ENCODE measurements around the gene PRKCE.
A peak's percentile ranks its signal among the peaks of the same experiment; 100 is the strongest.

Gene PRKCE

GRCh38 chr2:45980161-45980865 is 328.8 kb downstream of the PRKCE start:
- no peak for DNase-seq

- no peak for DNase-seq
These were observed 330.0 kb downstream of the PRKCE start for GRCh38 chr2:45981384-45981930.

DNA sequence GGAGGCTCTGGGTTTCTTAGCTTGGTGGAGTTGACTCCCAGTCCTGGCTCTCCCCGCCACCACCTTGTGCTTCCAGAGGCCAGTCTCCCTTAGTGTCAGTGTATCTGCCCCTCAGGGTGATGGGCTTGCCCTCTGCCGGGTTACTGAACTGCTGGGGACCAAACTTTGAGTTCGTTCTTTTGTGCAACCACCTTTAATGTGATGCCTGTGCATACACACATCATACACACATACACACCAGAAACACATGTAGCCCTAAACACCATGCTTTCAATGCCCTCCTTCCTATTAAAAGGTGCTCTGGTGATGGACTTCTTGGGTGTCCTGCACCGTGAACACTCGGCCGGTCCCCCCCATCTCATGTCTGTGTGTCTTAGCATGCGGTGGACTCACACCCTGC is 330.6 kb downstream of the PRKCE start:
- DNase-seq: no peak

DNA sequence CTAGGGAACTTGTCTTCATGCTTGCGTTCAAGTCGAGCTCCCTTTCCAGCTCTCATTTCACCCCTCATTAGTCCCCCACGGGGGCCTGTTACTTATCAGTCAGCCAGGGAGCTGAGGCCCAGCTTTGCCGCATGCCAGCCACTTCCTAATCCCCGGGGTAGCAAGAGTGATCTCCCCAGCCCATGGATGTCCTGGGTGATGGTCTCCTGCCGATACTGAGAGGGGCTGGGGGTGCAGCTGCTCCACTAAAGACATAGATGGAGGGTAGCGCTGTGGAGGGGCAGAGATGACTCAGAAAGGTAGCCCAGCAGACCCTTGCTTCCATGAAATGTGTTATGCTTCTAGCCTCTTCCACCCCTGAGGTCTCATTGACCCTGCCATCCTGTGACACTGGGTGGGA is 331.7 kb downstream of the PRKCE start:
- DNase-seq: no peak

- no peak for DNase-seq
These were observed 332.9 kb downstream of the PRKCE start for GRCh38 chr2:45984366-45984765.

DNA sequence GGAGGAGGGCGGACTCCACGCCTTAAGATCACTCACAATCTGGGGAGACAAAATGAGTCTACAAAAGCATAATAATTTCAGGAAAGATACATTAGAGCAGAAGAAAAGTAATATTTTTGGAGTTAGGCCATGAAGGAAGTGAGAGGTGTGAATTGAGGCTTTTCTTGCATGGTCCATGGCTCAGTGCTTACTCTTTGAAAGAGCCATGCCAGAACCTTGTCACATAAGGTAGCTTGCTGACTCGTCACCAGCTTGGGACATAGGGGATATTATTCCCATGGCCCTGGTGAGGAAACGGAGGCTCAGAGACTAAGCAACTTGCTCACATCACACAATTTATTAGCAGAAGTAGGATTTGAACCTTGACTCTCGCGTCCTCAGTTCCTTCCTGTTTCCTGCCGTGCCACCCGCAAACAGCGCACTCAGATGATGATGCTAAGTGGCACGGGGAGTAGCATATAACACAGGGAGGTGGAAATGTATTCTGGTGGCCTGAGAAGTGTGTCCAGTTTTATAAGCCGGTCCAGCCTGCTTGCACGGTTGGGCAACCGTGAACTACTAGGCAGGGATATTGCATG is 333.5 kb downstream of the PRKCE start:
- DNase-seq: no peak

- DNase-seq: no peak
These were observed 335.0 kb downstream of the PRKCE start for GRCh38 chr2:45986509-45986908.

GRCh38 chr2:45987856-45988255 is 336.4 kb downstream of the PRKCE start:
- DNase-seq: no peak

- no peak for DNase-seq
These were observed 337.4 kb downstream of the PRKCE start for GRCh38 chr2:45988879-45989278.

- no peak for DNase-seq
These were observed 338.7 kb downstream of the PRKCE start for GRCh38 chr2:45990131-45990530.

DNA sequence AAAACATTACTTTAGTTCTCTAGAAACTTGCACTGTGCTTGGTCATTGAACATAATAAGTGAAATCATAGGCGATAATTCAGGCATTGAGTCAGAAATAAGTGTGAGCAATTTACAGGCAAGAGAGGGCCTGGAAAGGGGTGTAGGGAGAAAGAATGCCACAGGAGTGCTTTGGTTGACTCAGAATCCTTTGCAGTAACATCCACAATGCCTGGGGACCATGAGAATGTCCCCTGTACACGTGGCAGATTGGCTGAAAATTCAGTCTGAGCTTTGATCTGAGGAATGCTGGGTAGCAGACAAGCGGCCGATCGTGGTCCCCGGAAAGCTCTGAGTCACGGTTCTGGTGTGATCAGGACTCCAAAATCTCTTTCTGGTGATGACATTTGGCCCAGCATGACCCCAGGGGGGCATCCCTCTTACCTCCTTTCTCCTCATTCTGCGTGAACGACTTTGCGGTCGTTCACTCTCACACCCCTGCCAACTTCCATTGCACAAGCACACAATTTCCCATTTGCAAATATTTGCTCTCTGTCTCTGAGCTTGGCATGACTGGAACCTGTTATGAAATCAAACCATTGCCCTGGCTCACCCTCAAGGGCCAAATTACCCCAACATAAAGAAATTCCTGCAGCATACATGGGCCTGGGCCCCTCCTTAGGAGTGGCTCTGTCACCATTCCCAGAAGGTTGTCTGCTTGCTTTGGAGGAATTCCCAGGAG is 340.7 kb downstream of the PRKCE start:
- DNase-seq: no peak

GRCh38 chr2:45992741-45993475 is 341.4 kb downstream of the PRKCE start:
- no peak for DNase-seq

DNA sequence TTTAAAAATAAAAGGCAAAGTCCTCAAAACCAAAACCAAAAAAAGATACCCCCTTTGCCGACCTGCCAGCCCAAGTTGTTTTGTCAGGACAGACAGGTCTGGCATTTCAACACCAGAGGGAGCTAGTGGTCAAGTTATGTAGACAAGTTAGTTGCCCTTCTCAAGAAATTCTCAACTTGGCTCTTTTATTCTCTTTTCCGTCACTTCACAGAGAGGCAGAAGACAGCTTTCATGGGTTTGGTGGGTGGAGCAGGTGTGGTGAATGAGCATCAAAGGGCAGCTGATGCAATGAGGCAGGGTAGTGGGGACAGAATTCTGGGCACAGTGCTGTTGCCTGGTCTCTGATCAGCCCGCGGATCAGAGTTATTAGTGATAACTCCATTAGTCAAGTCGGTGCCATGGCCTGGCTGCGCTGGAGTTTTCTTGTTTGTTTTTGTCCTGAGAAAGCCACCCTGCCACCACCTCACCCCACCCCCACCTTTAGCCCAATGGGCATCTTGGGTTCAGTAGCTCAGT is 342.1 kb downstream of the PRKCE start:
- DNase-seq: peak; percentile 43

GRCh38 chr2:45994060-45994459 is 342.6 kb downstream of the PRKCE start:
- DNase-seq: no peak

DNA sequence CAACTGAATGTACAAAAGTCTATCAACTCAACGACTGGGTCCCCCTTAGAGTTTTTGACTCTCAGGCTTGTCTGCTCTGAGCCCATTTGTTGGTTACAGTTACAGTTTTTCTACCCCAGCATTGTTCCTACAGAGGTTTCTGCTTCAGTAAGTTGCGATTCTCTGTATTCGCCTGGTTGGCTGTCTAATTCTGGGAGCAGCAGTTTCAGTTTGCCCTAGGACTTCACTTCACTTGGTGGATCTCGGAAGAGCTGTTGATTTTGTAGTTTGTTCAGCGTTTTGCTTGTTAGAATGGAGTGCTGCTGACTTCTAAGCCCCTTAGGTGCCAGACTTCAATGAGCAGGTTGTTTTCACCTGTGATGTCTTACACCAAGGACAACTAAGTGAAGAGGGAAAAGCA is 349.2 kb downstream of the PRKCE start:
- DNase-seq: peak; percentile 15

- DNase-seq: no peak
These were observed 349.8 kb downstream of the PRKCE start for GRCh38 chr2:46001290-46001689.

DNA sequence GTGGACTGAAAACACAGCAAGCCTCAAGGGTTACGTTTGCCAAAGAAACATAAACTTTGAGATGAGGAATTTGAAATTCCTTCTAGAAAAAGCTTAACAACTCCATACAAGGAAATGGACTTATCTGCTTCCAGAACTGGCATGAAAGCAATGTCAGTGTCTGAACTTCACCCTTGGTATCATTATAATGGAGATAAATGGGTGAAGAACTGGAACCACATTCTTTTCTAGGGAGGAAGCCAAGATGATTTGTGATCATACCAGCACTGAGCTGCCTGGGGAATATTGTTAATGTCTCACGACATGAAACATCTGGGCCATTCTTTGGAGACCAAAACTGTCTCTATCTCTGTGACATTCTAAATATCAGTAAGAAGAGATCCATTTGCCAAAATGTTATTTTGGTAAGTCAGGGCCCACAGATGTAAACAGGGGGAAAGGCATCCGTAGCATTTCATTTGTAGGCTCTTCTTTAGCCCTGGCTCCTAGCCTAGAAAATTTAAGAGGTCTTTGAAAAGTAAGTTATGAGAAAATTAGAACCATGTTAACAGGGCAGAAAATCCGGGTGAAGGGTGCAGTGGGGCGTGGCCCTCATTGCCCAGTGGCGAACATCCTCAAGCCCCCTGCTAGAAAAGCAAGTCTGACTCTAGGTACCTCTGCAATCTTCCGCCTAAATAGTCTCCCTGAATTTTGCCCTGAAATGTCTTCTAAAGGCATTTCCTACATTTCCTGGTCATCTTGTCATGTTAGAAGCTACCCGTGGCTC is 350.4 kb downstream of the PRKCE start:
- no peak for DNase-seq

DNA sequence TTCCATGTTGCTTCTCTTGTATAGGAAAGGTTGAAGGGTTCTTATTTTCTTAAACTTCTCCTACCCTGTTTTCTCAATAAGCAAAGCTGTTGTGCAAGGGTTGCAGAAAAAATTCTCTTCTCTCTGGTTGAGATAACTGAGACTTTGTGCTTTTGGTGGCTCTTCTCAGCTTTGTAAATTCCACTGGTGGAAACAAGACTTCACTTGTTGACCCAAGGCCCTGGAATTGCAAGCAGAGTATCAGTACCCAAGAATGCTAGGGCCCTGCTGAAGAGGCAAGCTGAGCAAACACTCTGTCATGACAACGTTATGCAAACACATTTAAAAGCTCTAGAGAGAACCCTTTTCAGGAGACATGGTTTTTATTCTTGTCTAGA is 351.0 kb downstream of the PRKCE start:
- no peak for DNase-seq

DNA sequence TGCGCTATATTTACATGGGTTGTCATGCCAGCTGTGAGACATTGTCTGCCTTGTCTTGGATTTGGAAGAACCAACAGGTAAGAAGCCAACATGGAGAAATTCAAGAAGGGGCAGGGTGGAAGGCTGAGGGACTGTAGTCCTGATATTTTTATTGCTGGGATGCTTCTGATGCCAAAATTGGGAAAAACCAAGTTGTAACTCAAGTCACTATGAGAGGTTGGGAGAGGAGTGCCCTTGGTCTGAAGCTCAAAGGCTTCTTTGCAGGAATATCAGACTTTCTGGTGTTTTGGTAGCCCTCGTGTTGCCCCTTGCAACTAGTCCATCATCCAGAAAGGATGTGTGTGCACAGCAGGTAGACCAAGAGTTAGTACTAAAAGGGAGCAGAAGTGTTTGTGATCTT is 351.5 kb downstream of the PRKCE start:
- DNase-seq: no peak

- DNase-seq: no peak
These were observed 352.5 kb downstream of the PRKCE start for GRCh38 chr2:46003903-46004473.

GRCh38 chr2:46006473-46007025 is 355.1 kb downstream of the PRKCE start:
- DNase-seq: no peak

GRCh38 chr2:46007412-46007811 is 355.9 kb downstream of the PRKCE start:
- DNase-seq: no peak

Data from kidney glomerular epithelial cell (primary cell).